Testis (tissue), 3 donors: ENCODE data around the gene ELMO1. TPM values are rescaled to one million over a fixed set of nuclear protein-coding genes. Genes with fewer than 3 reads are reported as not detected.
"Not testable (repeated sequence)": the region's sequence is repeated elsewhere in the genome, so short reads cannot be mapped to it uniquely, and the experiment has no call there.

Experiments
- DNase-seq: peaks from one replicate; pipeline ENCODE4 v3.0.0-alpha.2; 2019
- H3K27ac ChIP-seq, 2 donors: fragments of 200-600 bp; sonication (generic); one replicate each; pipeline ENCODE4 v1.5.1; 2019
- H3K27me3 ChIP-seq: fragments of 200-600 bp; sonication (generic); one replicate; pipeline ENCODE4 v1.5.1; 2019
- H3K36me3 ChIP-seq: fragments of 200-600 bp; sonication (generic); one replicate; pipeline ENCODE4 v1.5.1; 2017; ENCODE audit warnings: low read depth; ENCODE audit errors: missing control alignments
- H3K4me1 ChIP-seq: fragments of 200-600 bp; sonication (generic); one replicate; pipeline ENCODE4 v1.5.1; 2019
- H3K4me3 ChIP-seq, 2 donors: fragments of 200-600 bp; sonication (generic); one replicate each; pipeline ENCODE4 v1.5.1; 2017 to 2019
- H3K9me3 ChIP-seq: fragments of 200-600 bp; sonication (generic); one replicate; pipeline ENCODE4 v1.5.1; 2017
- POLR2A ChIP-seq: fragments of 450-650 bp; IDR thresholded peaks from one replicate; pipeline ENCODE4 v1.6.1; 2017; ENCODE audit warnings: antibody characterized with exemption, mild to moderate bottlenecking, moderate library complexity
- WGBS, 2 donors: methylation state at CpG; one replicate each; pipeline ENCODE4 v1.1.5; 2018; 5-methylcytosine and 5-hydroxymethylcytosine counted together
- intact Hi-C: fragments of 100-400 bp; cut with DNase I; formaldehyde crosslinking; loops from one replicate; pipeline ENCODE4 v1.15.1; 2023; ENCODE audit warnings: low total_unique reads
- polyA plus RNA-seq: library from polyadenylated mRNA; stranded (reverse); fragments of 350-450 nt; fragmentation: Illumina TruSeq; extraction: RNeasy Lipid Tissue Mini Kit (QIAGEN cat#74804); gene quantifications from one replicate; pipeline ENCODE4 v1.2.3, GENCODE V29; 2014; ENCODE audit warnings: low read depth, low replicate concordance; ENCODE audit not compliant: insufficient read depth
- total RNA-seq, 2 donors: library from RNA; depleted of rRNA; stranded (reverse); fragments of >200 nt; gene quantifications; one replicate each; pipeline ENCODE4 v1.2.3, GENCODE V29; 2016
- TF ChIP-seq, protein P1 (sequence below), 3 experiments: fragments of 450-650 bp in 2 of 3; fragments of 200-600 bp in 1 of 3; sonication (generic) in 1 of 3; IDR thresholded peaks; one replicate each; pipeline ENCODE4 v1.5.1; 2016 to 2019; ENCODE audit warnings: antibody characterized with exemption in 3 of 3, mild to moderate bottlenecking in 2 of 3, moderate library complexity in 1 of 3

The ELMO1 gene
- total and polyA plus RNA-seq, 3 donors from 2014 or later, result 12.9 to 47.2 (median 36.5) TPM

DNA sequence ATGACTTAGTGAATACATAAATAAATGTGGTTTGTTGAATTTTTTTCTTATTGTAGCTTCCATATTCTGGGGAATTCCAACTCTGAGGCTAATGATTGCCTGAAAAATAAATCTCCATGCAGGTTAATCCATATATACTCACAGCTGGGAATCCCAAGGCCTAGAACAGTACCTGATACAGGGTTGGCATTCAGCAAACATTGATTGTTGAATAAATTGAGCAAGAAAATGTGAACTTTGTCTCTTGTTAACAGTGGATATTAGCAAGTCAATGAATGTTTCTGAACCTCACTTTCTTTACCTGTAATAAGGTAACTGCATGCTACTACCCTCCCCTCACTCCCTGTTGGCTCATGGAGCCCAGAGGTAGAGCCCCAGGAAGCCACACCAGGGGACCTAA, 470.8 kb downstream of the ELMO1 start:
- no peak overlapping the region for H3K4me3 ChIP-seq
- no peak for DNase-seq
- TF ChIP-seq POLR2A, result no peak
- TF ChIP-seq, protein P1, sequence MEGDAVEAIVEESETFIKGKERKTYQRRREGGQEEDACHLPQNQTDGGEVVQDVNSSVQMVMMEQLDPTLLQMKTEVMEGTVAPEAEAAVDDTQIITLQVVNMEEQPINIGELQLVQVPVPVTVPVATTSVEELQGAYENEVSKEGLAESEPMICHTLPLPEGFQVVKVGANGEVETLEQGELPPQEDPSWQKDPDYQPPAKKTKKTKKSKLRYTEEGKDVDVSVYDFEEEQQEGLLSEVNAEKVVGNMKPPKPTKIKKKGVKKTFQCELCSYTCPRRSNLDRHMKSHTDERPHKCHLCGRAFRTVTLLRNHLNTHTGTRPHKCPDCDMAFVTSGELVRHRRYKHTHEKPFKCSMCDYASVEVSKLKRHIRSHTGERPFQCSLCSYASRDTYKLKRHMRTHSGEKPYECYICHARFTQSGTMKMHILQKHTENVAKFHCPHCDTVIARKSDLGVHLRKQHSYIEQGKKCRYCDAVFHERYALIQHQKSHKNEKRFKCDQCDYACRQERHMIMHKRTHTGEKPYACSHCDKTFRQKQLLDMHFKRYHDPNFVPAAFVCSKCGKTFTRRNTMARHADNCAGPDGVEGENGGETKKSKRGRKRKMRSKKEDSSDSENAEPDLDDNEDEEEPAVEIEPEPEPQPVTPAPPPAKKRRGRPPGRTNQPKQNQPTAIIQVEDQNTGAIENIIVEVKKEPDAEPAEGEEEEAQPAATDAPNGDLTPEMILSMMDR (IDR thresholded peaks at IDR 0.05), result no peak
- no peaks in the 10 kb centered on the region for H3K36me3 ChIP-seq
- no peaks in the 10 kb centered on the region for H3K4me1 ChIP-seq
- H3K27me3 ChIP-seq, result no peaks in the 10 kb centered on the region
- intact Hi-C loops, result no loop called here
- H3K9me3 ChIP-seq, result no peaks in the 10 kb centered on the region
- H3K27ac ChIP-seq, result no peak overlapping the region

DNA sequence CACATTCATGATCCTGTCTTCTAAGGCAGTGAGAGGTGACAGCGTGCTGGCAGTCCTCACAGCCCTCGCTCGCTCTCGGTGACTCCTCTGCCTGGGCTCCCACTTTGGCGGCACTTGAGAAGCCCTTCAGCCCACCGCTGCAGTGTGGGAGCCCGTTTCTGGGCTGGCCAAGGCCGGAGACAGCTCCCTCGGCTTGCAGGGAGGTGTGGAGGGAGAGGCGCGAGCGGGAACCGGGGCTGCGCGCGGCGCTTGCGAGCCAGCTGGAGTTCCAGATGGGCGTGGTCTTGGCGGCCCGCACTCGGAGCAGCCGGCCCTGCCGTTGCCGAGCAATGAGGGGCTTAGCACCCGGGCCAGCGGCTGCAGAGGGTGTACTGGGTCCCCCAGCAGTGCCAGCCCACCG, 475.1 kb downstream of the ELMO1 start:
- intact Hi-C loops, H3K27me3 ChIP-seq, H3K36me3 ChIP-seq, H3K27ac ChIP-seq, H3K9me3 ChIP-seq, H3K4me1 ChIP-seq: not testable (repeated sequence)
- WGBS, 2 donors, result 60 to 88% methylated on average over 4 to 27 of the region's 28 CpGs
- H3K4me3 ChIP-seq, result peak overlapping the region in 1 of 2 donors; percentile 44
- DNase-seq, result peak; percentile 24

DNA sequence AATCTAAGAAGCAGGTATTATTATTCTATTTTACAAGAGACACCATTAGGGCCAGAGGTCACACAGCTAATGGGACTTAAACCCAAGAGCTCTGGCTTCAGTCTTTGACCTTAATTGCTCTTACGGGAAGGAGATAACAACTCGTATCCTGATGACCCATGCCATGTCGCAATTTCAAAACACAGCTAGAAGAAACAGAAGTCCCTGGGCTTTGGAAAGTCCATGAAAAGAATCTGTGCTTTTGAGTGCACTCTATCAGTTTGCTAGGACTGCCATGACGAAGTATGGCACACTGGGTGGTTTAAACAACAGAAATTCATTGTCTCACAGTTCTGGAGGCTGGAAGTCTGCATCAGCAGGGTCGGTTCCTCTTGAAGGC, 476.5 kb downstream of the ELMO1 start:
- Histone ChIP-seq H3K4me3 (no peak overlapping the region), H3K4me1 (no peaks in the 10 kb centered on the region), H3K27ac (no peak overlapping the region), H3K36me3 (no peaks in the 10 kb centered on the region), H3K27me3 (no peaks in the 10 kb centered on the region), H3K9me3 (no peaks in the 10 kb centered on the region)
- TF ChIP-seq POLR2A, result no peak
- TF ChIP-seq, protein P1 (IDR thresholded peaks at IDR 0.05), result no peak
- no peak for DNase-seq
- 70 to 81% methylated on average over 5 of the region's 5 CpGs for WGBS, 2 donors
- intact Hi-C loops, result no loop called here

DNA sequence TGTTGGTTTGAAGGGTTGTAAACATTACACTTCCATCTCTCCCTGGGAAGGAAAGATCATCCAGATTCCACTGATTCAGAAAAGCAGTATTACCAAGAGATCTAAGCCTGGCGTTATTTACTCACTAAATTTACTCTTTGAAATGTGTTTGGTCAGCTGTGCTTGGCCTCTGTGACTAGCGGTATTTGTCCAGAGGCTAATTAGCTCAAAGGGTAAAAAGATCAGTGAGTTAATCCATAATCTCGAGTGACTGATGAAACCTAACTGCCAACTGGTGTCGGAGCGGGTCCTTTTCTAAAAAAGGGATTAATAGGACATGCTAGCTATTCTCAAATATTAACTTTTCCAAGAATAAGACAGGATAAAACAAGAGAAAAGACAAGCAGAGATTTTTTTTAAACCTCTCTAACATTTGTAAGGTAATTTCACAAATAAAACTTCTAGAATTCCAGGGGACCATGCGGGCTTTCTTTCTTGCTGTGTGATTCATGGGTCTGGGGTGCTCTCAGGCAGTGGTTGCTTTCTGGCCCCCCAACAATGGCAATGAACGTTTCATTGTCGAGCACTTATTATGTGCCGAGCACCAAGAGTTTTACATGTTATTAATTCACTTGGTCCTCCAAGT, 477.0 kb downstream of the ELMO1 start:
- intact Hi-C loops, result no loop called here
- WGBS, 2 donors, result 81 to 85% methylated on average over 9 of the region's 9 CpGs
- no peak overlapping the region for H3K27ac ChIP-seq
- H3K4me3 ChIP-seq, result no peak overlapping the region
- DNase-seq, result no peak
- H3K4me1 ChIP-seq, result no peaks in the 10 kb centered on the region
- TF ChIP-seq, protein P1 (IDR thresholded peaks at IDR 0.05), result no peak
- TF ChIP-seq POLR2A, result no peak
- H3K36me3 ChIP-seq, result no peaks in the 10 kb centered on the region
- H3K9me3 ChIP-seq, result no peaks in the 10 kb centered on the region
- no peaks in the 10 kb centered on the region for H3K27me3 ChIP-seq

DNA sequence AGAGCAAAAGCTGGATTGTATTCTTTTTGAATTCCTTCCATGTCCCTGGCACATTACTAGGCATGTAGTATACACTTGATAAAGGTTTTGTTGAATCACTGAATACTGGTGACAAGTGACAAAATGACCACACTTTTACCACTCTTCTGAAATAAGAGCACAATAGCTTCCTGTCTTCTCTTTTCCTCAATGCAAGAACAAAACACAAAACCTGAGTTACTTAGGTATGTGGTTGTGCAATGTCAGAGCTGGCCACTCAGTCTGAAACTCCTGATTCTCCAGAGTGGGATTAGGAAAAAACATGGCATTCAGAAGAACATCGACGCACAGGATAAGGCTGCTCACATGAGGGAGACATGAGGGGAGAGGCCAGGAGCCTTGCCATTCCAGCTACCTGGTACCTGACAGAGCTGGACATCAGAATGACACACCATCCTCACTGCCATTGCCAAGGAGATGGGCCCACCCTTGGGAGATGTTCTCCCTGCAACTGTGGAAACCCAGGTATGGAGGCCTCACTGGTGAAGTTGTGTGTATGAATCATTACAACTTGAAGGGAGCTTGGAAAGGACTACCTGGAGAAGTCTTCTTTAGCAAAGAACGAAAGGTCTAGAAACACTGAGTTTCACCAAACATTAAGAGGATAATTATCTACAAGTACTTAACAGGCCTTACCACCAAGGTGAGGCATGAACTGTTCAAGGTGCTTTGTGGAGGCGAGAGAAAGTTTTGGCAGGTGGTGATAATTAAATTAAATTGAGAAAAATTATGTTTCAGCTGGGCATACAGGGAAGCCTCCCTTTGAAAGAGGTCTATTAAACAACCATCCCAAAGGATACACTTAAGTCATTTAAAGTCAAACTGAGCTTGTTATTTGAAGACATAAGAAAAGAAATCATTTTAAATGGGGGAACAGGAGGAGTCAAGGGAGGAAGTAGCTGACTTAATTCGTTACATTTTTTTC, 477.8 kb downstream of the ELMO1 start:
- H3K27ac ChIP-seq, result no peak overlapping the region
- no peaks in the 10 kb centered on the region for H3K36me3 ChIP-seq
- TF ChIP-seq, protein P1 (IDR thresholded peaks at IDR 0.05), result no peak
- no peak for TF ChIP-seq POLR2A

More for the DNA sequence above, 477.8 kb downstream of the ELMO1 start:
- H3K4me3 ChIP-seq, result no peak overlapping the region
- no peaks in the 10 kb centered on the region for H3K4me1 ChIP-seq
- no peaks in the 10 kb centered on the region for H3K27me3 ChIP-seq
- 90% methylated on average over 5 of the region's 5 CpGs for WGBS, 2 donors
- no peaks in the 10 kb centered on the region for H3K9me3 ChIP-seq
- no peak for DNase-seq
- intact Hi-C loops, result no loop called here
